Loucy (cell line): ENCODE data around the gene PPIE.

ENCODE experiments used
- H2AFZ ChIP-seq: fragments of 200-600 bp; sonication (generic); 2 replicates; pipeline ENCODE4 v1.6.0; 2016; ENCODE audit warnings: antibody characterized with exemption, mild to moderate bottlenecking, low read length, moderate library complexity
- H3F3A ChIP-seq: fragments of 200-600 bp; 2 replicates; pipeline ENCODE4 v1.6.0; 2016; ENCODE audit warnings: antibody characterized with exemption, low read depth, mild to moderate bottlenecking
- H3K27me3 ChIP-seq: fragments of 200-600 bp; sonication (generic); 2 replicates; pipeline ENCODE4 v1.6.1; 2014; ENCODE audit warnings: low read length, mild to moderate bottlenecking; ENCODE audit not compliant: insufficient read depth, poor library complexity, severe bottlenecking
- H3K36me3 ChIP-seq: fragments of 200-600 bp; sonication (generic); 2 replicates; pipeline ENCODE4 v1.6.1; 2016; ENCODE audit warnings: low read length; ENCODE audit not compliant: insufficient read depth
- H3K4me1 ChIP-seq: fragments of 200-600 bp; sonication (generic); 2 replicates; pipeline ENCODE4 v1.5.1; 2014; ENCODE audit warnings: low read length, mild to moderate bottlenecking; ENCODE audit not compliant: insufficient read depth, poor library complexity, severe bottlenecking
- H3K4me2 ChIP-seq: fragments of 200-600 bp; sonication (generic); 2 replicates; pipeline ENCODE4 v1.6.0; 2014; ENCODE audit warnings: antibody characterized with exemption, low read length, low read depth, mild to moderate bottlenecking; ENCODE audit not compliant: poor library complexity, severe bottlenecking
- H3K4me3 ChIP-seq: fragments of 200-600 bp; sonication (generic); 2 replicates; pipeline ENCODE4 v1.5.1; 2014; ENCODE audit warnings: low read length, mild to moderate bottlenecking, mixed read lengths; ENCODE audit not compliant: poor library complexity, severe bottlenecking
- H3K79me2 ChIP-seq: fragments of 200-600 bp; sonication (generic); 2 replicates; pipeline ENCODE4 v1.6.1; 2014; ENCODE audit warnings: low read length; ENCODE audit not compliant: insufficient read depth
- H3K9ac ChIP-seq: fragments of 200-600 bp; sonication (generic); 2 replicates; pipeline ENCODE4 v1.6.0; 2014; ENCODE audit warnings: mild to moderate bottlenecking, low read depth, low read length, moderate library complexity; ENCODE audit not compliant: poor library complexity, severe bottlenecking
- H3K9me2 ChIP-seq: fragments of 200-600 bp; sonication (generic); replicated peaks from 2 replicates; pipeline ENCODE4 v1.6.1; 2016; ENCODE audit warnings: low read depth, low read length, mixed read lengths
- H3K9me3 ChIP-seq: fragments of 200-600 bp; sonication (generic); 2 replicates; pipeline ENCODE4 v1.6.1; 2014; ENCODE audit warnings: mild to moderate bottlenecking, antibody characterized with exemption, low read length, low read depth; ENCODE audit not compliant: insufficient read depth
- H4K20me1 ChIP-seq: fragments of 200-600 bp; sonication (generic); 2 replicates; pipeline ENCODE4 v1.6.0; 2014; ENCODE audit warnings: antibody characterized with exemption, low read length, mild to moderate bottlenecking; ENCODE audit not compliant: insufficient read depth, poor library complexity, severe bottlenecking
- CTCF ChIP-seq: fragments of 200-600 bp; sonication (generic); conservative IDR thresholded peaks from 2 replicates; pipeline ENCODE4 v1.5.1; 2014; ENCODE audit warnings: mild to moderate bottlenecking, antibody characterized with exemption, low read length
- EZH2phosphoT487 ChIP-seq: fragments of 200-600 bp; IDR thresholded peaks from 2 replicates; pipeline ENCODE4 v1.6.1; 2018; ENCODE audit warnings: antibody characterized with exemption, mild to moderate bottlenecking, moderate library complexity, borderline replicate concordance

The PPIE gene

DNA sequence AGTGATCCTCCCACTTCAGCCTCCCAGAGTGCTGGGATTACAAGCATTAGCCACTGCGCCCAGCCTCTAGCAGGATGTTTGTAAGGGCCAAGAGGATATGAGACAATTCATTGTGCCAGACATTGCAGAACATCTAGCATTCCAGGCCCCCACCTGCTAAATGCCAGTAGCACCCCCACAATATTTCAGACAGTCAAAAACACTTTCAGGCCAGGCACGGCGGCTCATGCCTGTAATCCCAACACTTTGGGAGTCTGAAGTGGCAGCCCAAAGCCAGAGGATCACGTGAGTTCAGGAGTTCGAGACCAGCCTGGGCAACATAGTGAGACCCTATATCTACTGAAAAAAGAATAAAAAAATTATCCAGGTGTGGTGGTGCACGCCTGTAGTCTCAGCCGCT lies 12.9 kb downstream of the PPIE start:
- no peaks in the 10 kb centered on the region for H3K9me2 ChIP-seq
- H3K4me3 ChIP-seq: no peak overlapping the region
- H3K4me2 ChIP-seq: no peak overlapping the region
- H3K4me1 ChIP-seq: no peaks in the 10 kb centered on the region
- H3K9me3 ChIP-seq: no peaks in the 10 kb centered on the region
- no peak overlapping the region for H3K9ac ChIP-seq
- no peaks in the 10 kb centered on the region for H4K20me1 ChIP-seq
- H3K27me3 ChIP-seq: no peaks in the 10 kb centered on the region
- no peak overlapping the region for H2AFZ ChIP-seq
- no peaks in the 10 kb centered on the region for H3K79me2 ChIP-seq
- H3F3A ChIP-seq: no peaks in the 10 kb centered on the region
- peaks cover 51% of the 10 kb centered on the region; the same call in 1 of the 2 replicates for H3K36me3 ChIP-seq
- TF ChIP-seq EZH2phosphoT487 (no peak), CTCF (no peak)

DNA sequence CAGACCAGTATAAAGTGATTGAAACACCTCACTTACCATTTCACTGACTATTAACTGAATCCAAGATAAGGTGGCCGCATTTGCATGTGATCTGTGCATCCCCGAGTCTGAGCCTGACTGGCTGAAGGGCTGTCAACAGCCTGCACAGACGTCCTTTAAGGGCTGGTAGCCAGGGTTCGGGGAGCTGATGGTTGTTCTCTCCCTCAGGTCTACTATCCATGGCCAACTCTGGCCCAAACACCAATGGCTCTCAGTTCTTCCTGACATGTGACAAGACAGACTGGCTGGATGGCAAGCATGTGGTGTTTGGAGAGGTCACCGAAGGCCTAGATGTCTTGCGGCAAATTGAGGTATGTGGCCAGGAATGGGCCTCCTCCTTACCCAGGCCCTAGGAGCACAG lies 14.0 kb downstream of the PPIE start:
- no peak overlapping the region for H3K4me3 ChIP-seq
- H3K9me2 ChIP-seq: no peaks in the 10 kb centered on the region

DNA sequence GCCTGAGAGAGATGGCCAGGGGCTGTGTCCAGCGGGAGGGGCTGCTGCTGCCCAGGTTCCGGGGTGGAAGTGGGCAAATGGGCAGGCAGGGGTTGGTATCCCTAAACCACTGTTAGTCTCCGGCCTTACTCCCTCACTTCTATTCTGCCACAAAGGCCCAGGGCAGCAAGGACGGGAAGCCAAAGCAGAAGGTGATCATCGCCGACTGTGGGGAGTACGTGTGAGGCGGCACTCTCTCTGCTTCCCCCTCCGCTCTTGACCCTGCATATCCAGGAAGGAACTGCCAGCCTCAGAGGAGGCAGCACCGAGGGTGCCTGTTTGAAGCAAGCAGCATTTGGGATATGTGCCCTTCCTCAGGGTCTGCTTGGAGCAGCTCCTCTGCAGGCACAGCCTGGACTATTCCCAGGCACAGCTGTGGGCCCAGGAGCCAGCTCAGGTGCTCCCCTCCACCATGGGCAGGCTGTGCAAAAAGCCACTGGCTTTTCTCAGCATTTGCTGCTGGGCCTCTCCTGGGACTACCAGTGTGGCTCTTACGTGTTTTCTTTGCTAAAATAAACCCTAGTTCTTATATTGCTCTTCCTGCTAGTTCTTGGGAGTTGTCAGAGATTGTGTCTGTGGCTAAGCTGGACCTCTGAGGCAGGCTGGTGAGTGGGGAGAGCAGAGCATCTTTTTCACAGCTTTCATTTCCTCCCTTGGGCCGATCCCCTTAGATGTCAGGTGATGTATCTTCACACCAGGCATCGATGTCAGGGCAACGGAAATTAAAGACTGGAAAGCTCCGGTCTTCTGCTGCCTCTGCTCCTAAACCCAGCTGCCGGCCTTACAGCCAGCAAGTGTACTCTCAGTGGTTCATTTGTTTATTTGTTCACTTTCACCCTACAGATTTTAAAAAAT lies 14.7 kb downstream of the PPIE start:
- TF ChIP-seq EZH2phosphoT487: no peak
- TF ChIP-seq CTCF: no peak
- H3K9me2 ChIP-seq: no peaks in the 10 kb centered on the region
- H2AFZ ChIP-seq: no peak overlapping the region
- H3K9me3 ChIP-seq: no peaks in the 10 kb centered on the region
- H3K4me1 ChIP-seq: no peaks in the 10 kb centered on the region
- no peak overlapping the region for H3K9ac ChIP-seq
- no peak overlapping the region for H3K4me2 ChIP-seq
- H3K27me3 ChIP-seq: no peaks in the 10 kb centered on the region
- no peaks in the 10 kb centered on the region for H4K20me1 ChIP-seq
- H3F3A ChIP-seq: no peaks in the 10 kb centered on the region
- no peak overlapping the region for H3K4me3 ChIP-seq
- H3K79me2 ChIP-seq: no peaks in the 10 kb centered on the region
- peaks cover 51% of the 10 kb centered on the region; the same call in 1 of the 2 replicates for H3K36me3 ChIP-seq

More for the DNA sequence above, 14.0 kb downstream of the PPIE start:
- Histone ChIP-seq H3K9me3 (no peaks in the 10 kb centered on the region), H3K4me2 (no peak overlapping the region), H3K4me1 (no peaks in the 10 kb centered on the region), H3F3A (no peaks in the 10 kb centered on the region), H3K9ac (no peak overlapping the region), H3K27me3 (no peaks in the 10 kb centered on the region), H3K79me2 (no peaks in the 10 kb centered on the region), H4K20me1 (no peaks in the 10 kb centered on the region), H2AFZ (no peak overlapping the region), H3K36me3 (peaks cover 51% of the 10 kb centered on the region; the same call in 1 of the 2 replicates)
- TF ChIP-seq EZH2phosphoT487 (no peak), CTCF (no peak)
